SU-DHL-6 (cell line): ENCODE results near the gene SYNC.

Experiments used
- CTCF ChIP-seq: fragments of 200-600 bp; sonication (generic); IDR thresholded peaks from one replicate; pipeline ENCODE4 v1.5.1; 2017; ENCODE audit warnings: antibody characterized with exemption, mild to moderate bottlenecking, low read length, moderate library complexity; ENCODE audit not compliant: insufficient read depth, poor library complexity, severe bottlenecking
- EZH2phosphoT487 ChIP-seq: fragments of 200-600 bp; sonication (generic), shearing (Covaris generic); conservative IDR thresholded peaks from 2 replicates; pipeline ENCODE4 v1.6.1; 2018; ENCODE audit warnings: mild to moderate bottlenecking, antibody characterized with exemption, low read length, moderate library complexity, mixed read lengths

- TF ChIP-seq CTCF (no peak), EZH2phosphoT487 (no peak)
Observed at GRCh38 chr1:32741413-32742198, 39.0 kb upstream of the SYNC start.
